Stomach (tissue), 4 donors: ENCODE results near the gene UPK3A.

Source experiments
- CTCF ChIP-seq, 7 experiments: fragments of 450-650 bp in 4 of 7; fragments of 200-600 bp in 3 of 7; sonication (generic) in 3 of 7; IDR thresholded peaks; one replicate each; pipeline ENCODE4 v1.5.1; 2016 to 2019; ENCODE audit warnings: antibody characterized with exemption in 7 of 7, control low read depth in 2 of 7, mild to moderate bottlenecking in 1 of 7
- EP300 ChIP-seq: sonication (generic); formaldehyde crosslinking; IDR thresholded peaks from one replicate; pipeline ENCODE4 v1.6.1; 2017; ENCODE audit warnings: antibody characterized with exemption
- POLR2A ChIP-seq, 4 donors: fragments of 450-650 bp; IDR thresholded peaks; one replicate each; pipeline ENCODE4 v1.6.1; 2016; ENCODE audit warnings: antibody characterized with exemption in 4 of 4, control low read depth in 2 of 4, mild to moderate bottlenecking in 1 of 4, moderate library complexity in 1 of 4
- POLR2AphosphoS5 ChIP-seq, 3 donors: sonication (generic); formaldehyde crosslinking; IDR thresholded peaks; one replicate each; pipeline ENCODE4 v1.6.1; 2016; ENCODE audit warnings: antibody characterized with exemption in 3 of 3

- TF ChIP-seq CTCF (IDR thresholded peaks at IDR 0.05) (no peak), EP300 (no peak), POLR2A (IDR thresholded peaks at IDR 0.05) (no peak), POLR2AphosphoS5 (IDR thresholded peaks at IDR 0.05) (no peak)
Measured at GRCh38 chr22:45338795-45339194, 54.0 kb downstream of the UPK3A start.
